ENCODE measurements around the gene ITPR3. TPM values are rescaled to one million over a fixed set of nuclear protein-coding genes. Genes with fewer than 3 reads are reported as not detected.

The ITPR3 gene
- total RNA-seq, 1 experiment from 2014 or later = 103 TPM

- CTCF ChIA-PET = interaction anchor here (1.4 kb wide), 1 partner anchor 29 kb away, joined by 4 read pairs; the partner anchor contains the start of gene BAK1
- DNase-seq (ENCODE audit: low read depth, low spot score) (no peak), ATAC-seq (no peak)
- Histone ChIP-seq H4K20me1 (ENCODE audit: insufficient read depth) (no peaks in the 10 kb centered on the region), H3K4me1 (ENCODE audit: control insufficient read depth in 1 of 2, insufficient read depth in 2 of 2, low read length in 2 of 2) (peaks cover 10 to 88% of the 10 kb centered on the region in 2 experiments), H3K9me3 (ENCODE audit: control insufficient read depth in 1 of 2, insufficient read depth in 1 of 2, low read depth in 1 of 2, low read length in 2 of 2) (no peaks in the 10 kb centered on the region), H3K9ac (ENCODE audit: low read length) (no peak overlapping the region), H2AFZ (ENCODE audit: low read depth, low read length, poor library complexity, severe bottlenecking) (no peak overlapping the region), H3K4me2 (ENCODE audit: low read length) (0 out of 2 replicates have a peak overlapping the region, but pooled peaks have one; percentile 22), H3K4me3 (replicated peaks in 1 of 2; ENCODE audit: low read depth in 1 of 2, low read length in 2 of 2) (no peak overlapping the region), H3K9me2 (ENCODE audit: insufficient read depth) (no peaks in the 10 kb centered on the region), H3K79me2 (ENCODE audit: insufficient read depth, low read length) (no peaks in the 10 kb centered on the region), H3K36me3 (ENCODE audit: control insufficient read depth in 1 of 2, insufficient read depth in 2 of 2, low read length in 2 of 2) (no peaks in the 10 kb centered on the region), H3K27me3 (ENCODE audit: insufficient read depth, low read length) (no peaks in the 10 kb centered on the region), H3K27ac (ENCODE audit: low read depth, low read length) (no peak overlapping the region)
- no TSS peak for BruUV-seq (replicated peaks)
- intact Hi-C loops (cut with micrococcal nuclease) = no loop called here
- no peak for TF ChIP-seq TCF7L2 (IDR thresholded peaks at IDR 0.05; ENCODE audit: borderline replicate concordance, extremely low read depth, insufficient read depth, insufficient read length)
- TF ChIP-seq POLR2A (IDR thresholded peaks at IDR 0.05; ENCODE audit: borderline replicate concordance, extremely low read depth, insufficient read depth, insufficient read length) = no peak
- TF ChIP-seq ZFX (IDR thresholded peaks at IDR 0.05) = no peak
- no peak for TF ChIP-seq RAD21 (IDR thresholded peaks at IDR 0.05; ENCODE audit: low read depth)
- no peak for TF ChIP-seq SIN3A (IDR thresholded peaks at IDR 0.05; ENCODE audit: low read depth)
- no peak for TF ChIP-seq EGR1 (IDR thresholded peaks at IDR 0.05; ENCODE audit: low read depth)
- TF ChIP-seq ZBTB33 (IDR thresholded peaks at IDR 0.05; ENCODE audit: extremely low read depth, insufficient replicate concordance, low read length) = no peak
- no peak for TF ChIP-seq EZH2 (IDR thresholded peaks at IDR 0.05)
- no peak for TF ChIP-seq YY1 (IDR thresholded peaks at IDR 0.05; ENCODE audit: extremely low read depth, insufficient replicate concordance, low read depth, low read length)
- no peak for TF ChIP-seq ATF3 (IDR thresholded peaks at IDR 0.05)
- TF ChIP-seq SP1 (IDR thresholded peaks at IDR 0.05; ENCODE audit: low read depth) = no peak
- TF ChIP-seq MAX (IDR thresholded peaks at IDR 0.05) = no peak
- TF ChIP-seq ELF1 (IDR thresholded peaks at IDR 0.05; ENCODE audit: borderline replicate concordance, low read depth) = no peak
- TF ChIP-seq ZNF274 (IDR thresholded peaks at IDR 0.05; ENCODE audit: low read depth, low read length) = no peak
- no peak for TF ChIP-seq POLR2AphosphoS5 (IDR thresholded peaks at IDR 0.05; ENCODE audit: low read depth, low read length)
- POLR2A ChIA-PET = no interaction called here
- RAD21 ChIA-PET (ENCODE audit: low non-redundant PET in 1 of 2, low total read pairs in 2 of 2, uncharacterized antibody in 2 of 2, unreplicated experiment in 2 of 2) = no interaction called here
Measured at GRCh38 chr6:33609019-33609418, 12.1 kb upstream of the ITPR3 start.
